HG03039 (cell line): ENCODE measurements around the gene SORCS1.

Experiments
- ATAC-seq: cut with Tn5 transposase; IDR thresholded peaks from one replicate; pipeline ENCODE4 v1.9.1; 2021; ENCODE audit warnings: mild to moderate bottlenecking, moderate library complexity; ENCODE audit not compliant: unreplicated experiment

Gene SORCS1

DNA sequence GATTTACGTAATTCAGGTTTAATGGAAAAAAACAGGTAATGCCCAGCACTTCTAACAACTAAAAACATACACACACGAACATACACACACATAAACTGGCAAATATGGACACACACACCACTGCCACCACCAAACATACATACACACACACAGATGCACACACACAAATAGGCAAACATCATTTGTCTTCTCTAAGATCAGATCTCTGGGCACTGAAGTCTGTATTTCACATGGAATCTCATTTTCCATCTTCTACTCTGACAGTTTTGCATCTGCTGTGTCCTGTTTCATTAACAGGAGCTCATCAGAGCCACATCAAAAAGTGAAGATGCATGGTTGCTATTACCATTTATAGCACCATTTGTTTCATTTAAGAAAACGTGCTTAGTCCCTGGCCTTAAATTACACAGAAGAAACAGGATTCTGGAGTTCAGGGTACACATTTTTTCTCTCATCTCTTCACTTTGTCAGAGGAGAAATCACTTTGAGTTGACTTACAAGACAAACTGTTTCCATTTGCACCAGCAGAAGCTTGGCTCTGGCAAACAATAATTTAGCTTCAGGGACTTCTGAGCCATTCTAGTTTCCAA, 165.3 kb downstream of the SORCS1 start:
- no peak for ATAC-seq

DNA sequence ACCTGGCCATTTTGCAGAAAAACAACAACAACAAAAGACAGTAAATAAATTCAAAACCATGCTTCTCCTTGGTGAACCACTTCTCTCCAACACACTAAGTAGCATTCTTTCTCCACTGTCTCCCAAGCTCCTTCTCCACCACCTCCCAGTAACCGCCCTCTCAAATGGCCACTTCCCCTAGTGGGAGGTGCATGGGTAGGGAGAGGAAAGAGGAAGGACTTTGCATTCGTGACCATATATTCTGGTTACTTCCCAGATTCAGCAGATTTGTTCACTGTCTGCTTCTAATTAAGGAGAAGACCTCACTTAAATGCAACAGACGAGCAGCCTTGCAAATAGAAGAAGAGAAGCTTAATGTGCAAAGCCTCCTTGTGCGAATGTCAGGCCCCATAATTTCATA, 166.8 kb downstream of the SORCS1 start:
- ATAC-seq: no peak

DNA sequence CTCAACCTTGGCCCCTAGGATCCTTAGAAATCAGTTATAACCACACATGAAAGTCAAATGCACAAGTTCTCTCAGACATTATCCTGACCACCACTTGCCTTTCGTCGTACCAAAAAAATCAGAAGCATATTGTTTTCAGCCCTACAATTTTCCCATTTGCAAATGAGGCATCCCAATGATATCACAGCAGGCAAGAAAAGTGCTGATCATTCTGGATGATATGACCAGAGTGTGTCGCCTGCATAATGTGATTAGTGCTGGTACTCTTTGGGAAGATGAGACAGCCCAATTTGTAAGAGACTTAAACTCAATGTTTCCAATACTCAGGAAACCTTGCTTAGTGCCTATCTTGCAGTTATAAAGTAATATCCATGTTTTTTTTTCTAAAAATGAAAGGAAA, 168.0 kb downstream of the SORCS1 start:
- no peak for ATAC-seq

DNA sequence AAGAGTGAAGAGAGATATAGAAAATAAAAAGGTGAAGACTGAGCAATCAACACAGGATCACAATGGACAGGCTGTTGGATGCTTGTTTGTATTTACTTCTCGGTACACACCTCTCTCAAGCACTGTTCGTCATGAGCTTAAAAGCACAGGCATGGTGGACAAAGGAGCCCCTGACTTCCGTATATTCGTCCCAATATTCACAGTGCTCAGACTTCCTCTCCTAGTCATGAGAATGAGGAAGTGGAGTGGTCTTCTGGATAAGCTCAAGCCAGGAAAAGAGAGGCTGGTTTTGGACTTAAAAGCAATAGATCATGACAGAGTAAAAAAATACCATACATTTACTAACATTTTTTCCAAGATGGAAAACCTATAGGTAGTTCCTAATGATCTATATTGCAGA, 172.5 kb downstream of the SORCS1 start:
- ATAC-seq: no peak

DNA sequence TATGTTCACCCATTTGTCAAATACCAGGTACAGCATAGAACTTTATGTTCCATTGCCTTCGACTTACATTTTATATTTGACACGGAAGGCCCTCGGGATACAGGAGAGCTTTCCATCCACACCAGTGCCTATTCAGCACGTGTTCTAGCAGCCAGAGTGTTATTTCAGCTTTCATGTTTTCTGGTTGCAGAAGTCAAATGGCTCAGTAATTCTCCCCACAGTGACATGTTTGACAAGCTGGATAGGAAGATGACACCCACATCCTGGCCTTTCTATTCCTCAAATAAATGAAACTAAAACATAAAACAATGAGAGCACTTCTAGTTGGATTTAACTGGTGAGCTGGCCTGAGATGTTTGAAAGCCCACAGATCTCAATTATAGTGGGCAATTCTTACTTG, 173.4 kb downstream of the SORCS1 start:
- no peak for ATAC-seq

DNA sequence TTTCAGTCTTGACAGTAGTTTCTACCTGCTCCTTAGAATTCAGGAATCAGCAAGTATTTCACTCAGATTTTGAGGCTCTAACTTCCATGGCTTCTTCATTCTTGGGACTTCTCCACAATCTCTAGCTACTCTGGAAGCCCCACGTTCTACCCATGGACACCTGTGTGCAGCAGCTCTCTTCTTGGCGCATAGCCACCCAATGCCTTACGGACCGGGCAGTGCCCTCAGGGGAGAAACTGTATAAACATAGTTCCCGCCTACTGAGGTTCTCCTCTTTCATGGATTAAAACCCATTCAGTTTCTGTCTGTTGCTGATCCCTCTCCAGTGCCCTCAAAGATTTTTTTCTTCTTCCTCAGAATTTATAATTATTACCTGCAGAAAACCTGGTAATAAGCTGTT, 177.1 kb downstream of the SORCS1 start:
- no peak for ATAC-seq

DNA sequence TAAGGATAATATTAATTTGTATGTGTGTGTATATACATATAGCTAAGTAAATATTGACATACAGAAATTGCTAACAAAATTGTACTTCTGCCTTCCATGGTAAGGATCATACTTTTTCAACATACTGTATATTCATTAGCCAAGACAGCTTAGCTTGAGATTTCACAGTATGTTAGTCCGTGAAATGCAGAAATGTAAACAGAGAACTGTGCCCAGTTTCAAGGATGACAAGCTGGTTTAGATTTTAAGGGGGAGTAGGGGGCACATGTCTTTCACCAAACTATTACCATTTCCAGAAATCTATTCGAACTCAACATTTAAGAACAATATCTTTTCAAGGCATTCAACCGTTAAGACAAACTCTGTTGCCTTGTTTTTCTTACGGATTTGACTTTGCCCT, 182.2 kb downstream of the SORCS1 start:
- ATAC-seq: no peak

DNA sequence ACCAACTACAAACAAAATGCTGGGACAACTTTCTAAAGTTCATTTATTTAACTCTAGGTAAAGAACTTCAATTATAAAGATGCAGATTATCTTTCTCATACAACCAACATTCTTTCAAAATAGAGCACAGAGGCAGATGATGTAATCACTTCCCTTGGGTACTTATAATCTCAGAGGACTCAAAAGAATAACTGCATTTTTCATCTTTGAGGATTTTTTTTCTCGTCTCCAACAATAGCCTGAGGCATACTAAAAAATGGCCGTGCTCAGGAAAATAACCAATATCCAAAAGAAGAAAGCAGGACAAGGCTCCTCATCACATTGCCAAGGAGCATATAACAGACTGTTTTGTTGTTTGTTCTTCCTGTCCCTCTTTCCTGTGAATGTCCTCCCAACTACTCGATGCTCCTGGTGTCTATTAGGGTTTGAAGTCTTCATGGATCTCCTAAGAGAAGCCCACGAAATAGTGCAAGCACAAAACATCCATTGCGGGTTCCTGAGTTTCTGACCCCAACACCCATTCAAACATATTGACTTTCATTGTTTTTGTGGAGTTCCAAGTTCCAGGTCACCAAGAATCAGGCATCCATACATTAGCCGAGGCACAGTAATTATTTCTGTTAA, 182.9 kb downstream of the SORCS1 start:
- no peak for ATAC-seq

DNA sequence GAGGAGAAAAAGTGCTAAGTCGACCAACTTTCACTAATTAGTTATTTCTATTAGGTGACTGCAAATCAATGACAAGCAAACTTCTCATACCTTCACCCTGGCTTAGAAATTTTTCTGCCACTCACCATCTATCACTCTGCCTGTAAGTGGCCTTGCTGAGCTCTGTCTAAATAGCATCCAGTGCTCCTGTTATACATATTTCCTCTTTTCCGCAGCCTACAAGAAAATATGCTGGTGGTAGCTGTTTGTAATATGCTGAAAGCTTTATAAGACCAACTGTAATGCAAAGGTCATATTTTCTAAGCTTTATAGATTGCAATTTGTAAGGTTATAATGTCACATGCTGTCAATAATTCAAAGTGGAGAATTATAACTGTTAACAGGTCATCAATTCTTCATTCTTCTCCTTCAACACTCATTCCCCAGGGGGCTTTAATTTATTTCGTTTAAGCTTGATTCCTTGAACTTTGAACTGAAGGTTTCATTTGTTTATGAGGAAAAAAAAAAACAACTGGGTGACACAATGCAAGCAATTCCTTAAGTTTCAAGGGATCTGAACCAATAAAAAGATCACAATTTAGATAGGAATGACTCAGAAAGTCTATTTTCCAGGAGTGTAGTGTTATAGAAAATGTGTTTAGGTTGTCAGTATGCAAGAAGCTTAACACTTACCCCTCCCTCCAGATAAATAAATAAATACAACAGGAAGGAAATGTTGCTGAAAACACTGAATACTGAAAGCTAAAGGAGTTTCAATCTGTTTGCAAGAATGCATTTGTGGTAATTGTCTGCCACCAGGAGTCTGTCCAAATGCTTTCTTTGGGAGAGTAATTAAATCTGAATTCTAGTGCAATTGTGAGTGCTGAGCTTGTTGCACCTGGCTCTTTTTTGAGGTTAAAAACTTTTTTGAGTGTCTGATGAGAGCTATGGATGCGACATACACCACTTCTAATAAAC, 183.7 kb downstream of the SORCS1 start:
- ATAC-seq: no peak

DNA sequence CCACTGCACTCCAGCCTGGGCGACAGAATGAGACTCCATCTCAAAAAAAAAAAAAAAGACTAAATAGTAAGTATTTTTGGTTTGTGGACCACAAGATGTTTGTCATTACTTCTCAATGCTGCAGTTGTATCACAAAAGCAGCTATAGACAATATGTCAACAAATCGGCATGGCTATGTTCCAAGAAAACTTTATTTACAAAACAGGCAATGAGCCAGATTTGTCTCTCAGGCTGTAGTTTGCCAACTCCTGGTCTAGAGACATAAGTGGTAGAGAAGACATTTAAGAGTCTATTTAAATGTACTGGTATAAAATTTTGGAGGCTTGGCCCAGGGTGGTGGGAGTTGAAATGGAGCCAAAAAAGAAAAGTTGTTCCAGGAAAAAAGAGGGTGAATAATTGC, 185.8 kb downstream of the SORCS1 start:
- no peak for ATAC-seq

DNA sequence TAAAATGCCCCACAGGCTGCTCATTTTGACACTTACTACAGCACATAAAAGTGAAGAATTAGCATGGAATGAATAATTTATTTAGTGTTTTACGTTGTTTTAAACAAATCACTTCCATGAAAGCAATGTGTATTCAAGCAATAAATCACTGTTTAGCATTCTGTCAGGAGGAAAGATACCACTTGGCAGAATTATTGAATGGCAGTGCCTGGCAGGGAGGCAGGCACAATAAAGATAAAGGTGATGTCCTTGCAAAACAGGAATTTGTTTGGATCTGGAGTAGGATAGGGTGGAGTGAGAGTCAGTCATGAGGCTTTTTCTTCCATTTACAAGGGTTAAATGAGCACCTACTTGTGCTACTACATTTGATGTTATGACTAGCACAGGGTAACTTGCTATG, 190.8 kb downstream of the SORCS1 start:
- ATAC-seq: no peak

DNA sequence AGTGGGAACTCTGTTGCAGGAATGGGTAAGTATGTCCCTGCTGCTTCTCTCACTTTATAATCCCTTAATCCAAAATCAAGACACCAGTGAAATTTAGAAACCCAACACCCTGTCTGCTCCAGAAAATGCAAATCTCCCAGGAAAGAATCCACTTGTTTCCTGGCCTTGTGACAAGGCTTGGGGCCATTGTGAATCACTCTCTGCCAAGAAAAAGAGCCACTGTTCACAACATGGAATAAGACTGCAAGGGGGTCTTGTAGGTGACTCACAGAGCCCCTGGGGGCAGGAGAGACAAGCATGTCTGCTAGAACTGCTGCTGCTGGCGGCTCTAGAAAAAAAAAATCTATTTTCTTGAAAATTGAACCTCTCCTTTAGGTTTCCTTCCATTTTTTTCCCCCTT, 191.2 kb downstream of the SORCS1 start:
- no peak for ATAC-seq

DNA sequence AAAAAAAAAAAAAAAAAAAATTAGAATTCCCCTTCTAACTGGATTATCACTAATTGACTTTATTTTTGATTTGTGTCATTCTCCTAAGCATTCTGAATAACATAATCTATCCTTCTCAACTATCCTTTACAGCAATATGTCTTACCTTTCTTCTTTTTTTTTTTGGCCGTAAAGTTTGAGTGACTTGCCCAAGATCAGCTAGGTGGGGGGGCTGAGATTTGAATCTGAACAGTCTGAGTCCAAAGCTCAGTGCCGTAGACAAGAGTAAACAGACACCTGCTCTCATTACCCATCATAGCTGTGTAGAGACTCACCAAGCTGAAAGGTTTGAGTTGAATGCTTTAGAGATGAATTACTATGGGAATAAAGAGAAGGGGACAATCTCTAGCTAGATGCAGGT, 192.1 kb downstream of the SORCS1 start:
- ATAC-seq: no peak

DNA sequence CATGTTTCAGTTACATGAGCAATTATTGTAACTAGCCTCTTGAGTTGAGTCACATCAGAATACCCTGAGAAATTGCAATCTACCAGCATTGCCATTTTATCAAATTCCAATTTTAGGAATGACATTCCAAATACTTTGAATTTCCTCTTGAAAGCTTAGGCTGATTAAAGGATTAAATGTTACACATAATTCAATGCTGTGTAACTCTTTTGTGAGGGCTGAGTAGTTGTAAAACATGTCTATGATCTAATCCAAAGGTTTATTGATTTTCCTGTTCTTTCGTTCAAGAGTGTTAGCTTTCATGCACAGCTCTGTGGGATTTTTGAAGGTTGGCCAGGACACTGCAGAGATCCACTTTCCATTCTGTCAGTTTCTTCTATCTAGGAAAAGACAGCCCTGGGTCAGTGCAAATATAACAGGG, 193.1 kb downstream of the SORCS1 start:
- ATAC-seq: no peak

DNA sequence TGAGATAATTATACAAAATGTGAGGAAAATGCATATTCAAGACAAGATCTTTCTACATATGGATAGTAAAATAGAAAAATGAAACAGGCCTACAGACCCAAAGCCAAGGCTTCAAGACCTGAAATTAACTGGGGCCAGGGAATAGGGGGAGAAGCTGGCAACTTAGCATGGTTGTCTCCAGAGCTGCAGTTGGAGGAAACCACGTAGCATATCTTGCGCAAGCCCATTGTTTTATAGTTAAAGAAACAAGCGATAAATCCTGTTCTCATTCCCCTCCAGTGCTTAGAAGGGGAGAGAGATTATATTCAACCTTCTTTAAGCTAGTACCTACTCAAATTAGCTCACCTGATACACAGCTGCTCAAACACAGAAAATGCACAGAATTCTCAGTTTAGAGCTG, 197.1 kb downstream of the SORCS1 start:
- ATAC-seq: no peak

DNA sequence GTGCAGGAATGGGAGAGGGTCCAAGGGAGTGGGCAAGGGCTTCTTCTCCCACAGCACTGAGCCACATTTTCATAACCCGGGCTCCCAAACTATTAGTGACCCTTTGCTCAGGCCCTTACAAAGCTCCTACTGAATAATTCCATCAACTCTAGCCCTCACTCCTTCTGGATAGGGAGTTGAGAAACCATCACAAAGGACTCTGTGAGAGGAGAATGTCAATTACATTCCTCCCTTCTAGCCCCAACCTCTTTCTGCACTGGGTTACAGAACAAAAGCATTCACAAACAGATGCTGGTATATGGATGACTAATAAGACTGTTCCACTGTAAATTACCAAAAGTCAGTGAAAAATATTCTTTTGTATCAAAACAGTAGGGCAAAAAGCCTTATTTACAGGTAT, 203.7 kb downstream of the SORCS1 start:
- no peak for ATAC-seq

DNA sequence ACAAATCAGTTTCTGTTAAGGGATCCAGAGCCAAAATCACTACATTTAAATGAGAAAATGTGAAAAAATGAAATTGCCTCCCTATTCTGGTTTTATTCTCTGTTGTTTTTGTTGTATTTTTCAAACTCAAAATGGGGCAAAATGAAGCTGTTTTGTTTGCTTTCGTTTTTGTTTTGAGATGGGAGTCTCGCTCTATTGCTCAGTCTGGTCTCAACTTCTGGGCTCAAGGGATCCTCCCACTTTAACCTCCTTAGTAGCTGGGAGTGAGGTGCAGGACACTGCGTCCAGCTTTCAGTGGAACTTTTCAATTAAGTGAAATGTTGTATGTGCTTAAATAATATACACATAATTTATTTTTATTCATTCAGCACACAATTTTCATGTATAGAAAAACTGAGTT, 205.0 kb downstream of the SORCS1 start:
- peak; percentile 45 for ATAC-seq

DNA sequence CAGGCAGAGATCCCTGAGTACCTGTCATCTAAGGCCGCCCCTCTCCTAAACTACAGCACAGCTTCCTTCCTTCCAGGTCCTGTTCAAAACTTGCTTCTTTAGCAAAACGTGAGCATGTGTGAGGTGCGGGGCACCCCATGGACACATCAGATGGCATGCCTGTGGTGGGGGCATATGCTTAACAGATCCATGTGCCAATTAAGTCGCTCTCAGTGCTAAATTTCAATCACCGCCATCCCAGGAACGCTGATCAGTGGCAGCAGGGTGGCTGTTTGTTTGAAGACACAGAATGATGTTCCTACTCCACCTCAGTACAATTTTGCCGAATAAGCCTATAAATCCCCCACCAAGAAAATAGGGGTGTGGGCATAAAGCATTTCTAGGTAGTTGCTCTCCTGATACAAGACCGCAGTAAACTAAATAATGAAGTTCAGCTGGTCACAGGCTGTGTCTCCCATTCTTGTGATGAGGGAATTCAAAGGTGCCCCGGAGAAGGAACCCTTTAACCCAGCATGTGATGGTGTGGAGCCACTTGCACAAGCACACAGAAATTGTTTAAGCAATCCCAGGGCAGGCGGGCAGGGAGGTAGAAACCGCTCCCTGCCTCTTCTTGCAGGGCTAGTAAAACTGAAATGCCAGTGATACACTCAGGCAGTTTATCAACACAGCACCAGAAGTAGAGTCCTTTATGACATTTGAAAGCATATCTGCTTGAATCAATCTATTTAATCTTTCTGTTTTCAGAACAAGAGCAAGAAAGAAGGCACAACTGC, 205.7 kb downstream of the SORCS1 start:
- ATAC-seq: no peak

DNA sequence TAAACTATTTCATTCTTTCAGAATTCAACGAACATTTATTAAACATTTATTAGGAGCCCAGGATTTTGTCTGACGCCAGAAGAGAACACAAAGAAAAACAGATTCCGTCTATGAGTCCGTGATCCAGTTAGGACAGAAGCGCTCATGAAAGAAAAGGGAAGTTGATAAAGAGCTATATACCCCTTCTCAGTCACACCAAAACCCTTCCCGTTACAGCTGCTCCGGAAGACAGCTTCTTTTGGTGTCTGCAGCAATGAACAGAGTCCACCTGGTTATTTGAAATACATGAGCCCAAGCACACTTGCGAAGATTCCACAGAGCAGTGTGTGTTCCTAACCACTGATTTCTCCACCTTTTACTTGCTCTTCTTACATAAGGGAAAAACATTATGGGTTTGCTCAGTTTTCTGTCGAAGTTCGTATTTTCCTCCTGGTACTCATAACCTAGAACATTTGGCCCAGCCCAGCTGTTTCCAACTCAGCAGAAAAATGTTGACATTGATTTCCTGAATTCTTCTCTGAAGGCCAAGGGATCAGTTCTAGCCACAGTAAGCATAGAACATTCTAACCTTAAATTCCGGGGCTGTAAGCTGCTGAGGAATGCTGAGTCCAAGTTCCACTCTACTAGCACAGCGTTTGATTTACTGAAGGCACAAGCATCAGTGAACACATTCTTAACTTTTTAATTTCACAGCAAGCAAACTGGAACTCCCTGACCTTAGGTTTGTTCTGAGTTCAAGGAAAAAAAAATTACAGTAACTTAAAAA, 206.5 kb downstream of the SORCS1 start:
- ATAC-seq: peak; percentile 66

DNA sequence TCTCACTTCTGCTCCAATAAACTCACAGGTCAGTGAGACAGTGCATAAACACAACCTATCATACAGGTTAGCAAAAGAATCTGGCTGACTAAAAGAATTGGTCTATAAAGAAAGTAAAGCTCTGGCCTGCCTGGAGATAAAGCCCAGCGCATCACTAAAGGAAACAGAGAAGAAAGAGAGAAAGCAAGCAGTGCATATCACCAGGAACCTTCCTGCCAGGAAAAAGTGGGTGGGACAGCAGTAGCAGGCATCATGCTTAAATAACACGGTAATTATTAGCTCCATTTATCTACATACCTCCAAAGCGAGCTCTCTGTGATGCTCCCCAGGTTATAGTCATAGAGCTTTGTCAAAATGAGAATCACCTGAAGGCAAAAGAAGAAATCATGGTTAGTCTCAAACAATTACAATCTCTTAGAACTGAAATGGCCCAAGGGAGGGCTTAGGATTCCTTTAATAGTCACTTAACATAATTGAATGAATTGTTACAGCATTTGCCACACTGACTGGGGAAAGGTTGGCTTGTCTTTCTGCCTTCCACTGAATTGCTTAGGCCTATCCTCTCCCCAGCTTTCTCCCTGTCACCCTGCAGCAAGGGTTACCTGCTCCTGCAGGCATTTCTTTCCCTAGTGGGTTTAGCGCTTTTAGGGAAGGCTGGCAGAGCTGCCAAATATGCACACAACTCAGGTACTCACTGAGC, 208.1 kb downstream of the SORCS1 start:
- ATAC-seq: no peak
